ENCODE results near the gene IRGQ. TPM values are rescaled to one million over a fixed set of nuclear protein-coding genes. Genes with fewer than 3 reads are reported as not detected.
"Not testable (repeated sequence)": the region's sequence is repeated elsewhere in the genome, so short reads cannot be mapped to it uniquely, and the experiment has no call there.

The IRGQ gene
- total RNA-seq, 1 donor from 2014 or later: 19.6 TPM

GRCh38 chr19:43553656-43554055, 42.3 kb downstream of the IRGQ start:
- ATAC-seq (no peak), DNase-seq (no peak)
- intact Hi-C loops (cut with micrococcal nuclease): no loop called here

DNA sequence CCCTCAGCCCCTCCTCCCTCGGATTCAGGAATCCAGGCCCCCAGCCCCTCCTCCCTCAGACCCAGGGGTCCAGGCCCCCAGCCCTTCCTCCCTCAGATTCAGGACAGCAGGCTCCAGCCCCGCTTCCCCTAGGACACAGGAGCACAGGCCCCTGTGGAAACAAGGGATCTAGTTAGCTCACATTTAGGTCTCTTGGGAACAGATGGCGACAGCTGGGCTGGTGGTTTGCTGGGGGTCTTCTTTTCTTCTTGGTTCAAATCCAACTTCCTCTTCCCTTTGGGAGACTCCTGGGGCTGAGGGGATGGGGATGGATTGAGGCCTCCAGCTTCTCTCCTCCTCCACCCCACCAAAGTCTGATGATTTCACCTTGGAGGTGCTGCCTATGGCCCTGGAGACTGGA, 43.3 kb downstream of the IRGQ start:
- no peak for DNase-seq
- no peak for ATAC-seq
- intact Hi-C loops (cut with micrococcal nuclease): no loop called here

DNA sequence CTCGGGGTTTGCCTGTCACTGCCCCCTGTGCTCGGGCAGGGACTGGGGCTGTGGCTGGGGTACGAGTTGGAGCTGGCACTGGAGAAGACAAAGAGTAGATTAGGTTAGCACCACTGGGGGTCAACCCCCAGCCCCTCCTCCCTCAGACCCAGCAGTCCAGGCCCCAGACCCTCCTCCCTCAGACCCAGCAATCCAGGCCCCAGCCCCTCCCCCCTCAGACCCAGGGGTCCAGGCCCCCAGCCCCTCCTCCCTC, 43.8 kb downstream of the IRGQ start:
- ATAC-seq (no peak), DNase-seq (no peak)
- intact Hi-C loops (cut with micrococcal nuclease): no loop called here

DNA sequence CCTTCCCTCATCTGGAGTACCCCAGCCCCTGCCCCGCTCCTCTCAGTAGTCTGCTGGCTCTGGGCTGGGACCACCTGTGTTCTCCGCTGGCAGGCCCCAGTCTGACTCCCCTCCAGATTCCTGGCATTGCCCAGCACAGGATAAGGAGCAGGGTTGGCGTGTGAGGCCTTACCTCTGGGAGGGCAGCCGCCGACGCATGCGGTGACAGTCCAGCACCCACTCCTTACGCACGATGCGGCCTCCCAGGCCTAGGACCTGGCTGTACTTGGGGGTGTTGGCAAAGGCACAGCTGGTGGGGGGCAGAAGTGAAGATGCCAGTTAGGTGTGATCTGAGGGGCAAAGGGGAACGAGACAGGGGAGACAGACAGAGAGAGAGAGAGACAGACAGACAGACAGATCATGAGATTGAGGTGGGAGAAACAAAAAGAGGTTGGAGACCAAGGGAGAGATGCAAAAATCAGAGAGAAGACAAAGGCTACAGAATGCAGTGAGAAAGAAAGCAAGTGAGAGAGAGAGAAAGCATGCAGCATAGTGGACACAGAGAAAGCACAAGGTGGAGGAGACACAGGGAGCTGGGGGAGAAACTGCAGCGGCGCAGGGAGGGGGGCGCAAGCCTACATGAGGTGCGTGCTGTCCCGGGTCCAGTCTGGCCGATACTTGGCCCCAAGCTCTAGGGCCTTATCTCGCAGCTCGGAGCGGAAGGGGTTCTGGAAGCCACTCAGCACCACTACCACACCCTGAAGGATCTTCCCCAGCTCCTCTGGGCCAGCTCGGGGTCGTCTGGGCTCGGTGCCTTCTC, 44.3 kb downstream of the IRGQ start:
- DNase-seq: no peak

DNA sequence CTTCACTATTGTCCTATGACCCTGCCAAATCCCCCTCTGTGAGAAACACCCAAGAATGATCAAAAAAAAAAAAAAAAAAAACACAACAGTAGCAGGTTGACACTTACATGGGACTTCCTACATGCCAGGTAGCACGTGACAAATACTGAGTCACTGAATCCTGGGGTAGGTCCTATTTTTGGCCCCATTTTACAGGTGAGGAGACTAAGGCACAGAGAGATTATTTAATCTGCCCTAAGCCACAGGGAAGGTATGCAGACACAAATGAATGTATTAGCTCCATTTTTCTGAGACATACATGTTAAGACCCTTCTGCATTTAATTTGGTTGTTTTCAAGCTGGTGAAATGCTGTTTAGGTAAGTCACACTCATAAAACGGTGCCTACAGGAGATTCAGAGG, 47.2 kb downstream of the IRGQ start:
- intact Hi-C loops (cut with micrococcal nuclease): no loop called here

More for the DNA sequence above, 44.3 kb downstream of the IRGQ start:
- no peak for ATAC-seq
- intact Hi-C loops (cut with micrococcal nuclease): no loop called here

DNA sequence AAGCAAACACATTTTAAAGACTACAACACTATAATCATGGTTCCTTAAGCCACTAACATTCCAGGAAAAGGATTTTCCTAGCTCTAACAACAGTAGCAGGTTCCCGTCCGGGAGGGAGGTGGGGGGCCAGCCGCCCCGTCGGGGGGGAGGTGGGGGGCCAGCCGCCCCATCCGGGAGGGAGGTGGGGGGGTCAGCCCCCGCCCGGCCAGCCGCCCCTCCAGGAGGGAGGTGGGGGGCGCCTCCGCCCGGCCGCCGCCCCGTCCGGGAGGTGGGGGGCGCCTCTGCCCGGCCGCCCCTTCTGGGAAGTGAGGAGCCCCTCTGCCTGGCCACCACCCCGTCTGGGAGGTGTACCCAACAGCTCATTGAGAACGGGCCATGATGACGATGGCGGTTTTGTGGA, 48.0 kb downstream of the IRGQ start:
- intact Hi-C loops (cut with micrococcal nuclease); DNase-seq: not testable (repeated sequence)

More for the DNA sequence above, 47.2 kb downstream of the IRGQ start:
- ATAC-seq (no peak), DNase-seq (no peak)

DNA sequence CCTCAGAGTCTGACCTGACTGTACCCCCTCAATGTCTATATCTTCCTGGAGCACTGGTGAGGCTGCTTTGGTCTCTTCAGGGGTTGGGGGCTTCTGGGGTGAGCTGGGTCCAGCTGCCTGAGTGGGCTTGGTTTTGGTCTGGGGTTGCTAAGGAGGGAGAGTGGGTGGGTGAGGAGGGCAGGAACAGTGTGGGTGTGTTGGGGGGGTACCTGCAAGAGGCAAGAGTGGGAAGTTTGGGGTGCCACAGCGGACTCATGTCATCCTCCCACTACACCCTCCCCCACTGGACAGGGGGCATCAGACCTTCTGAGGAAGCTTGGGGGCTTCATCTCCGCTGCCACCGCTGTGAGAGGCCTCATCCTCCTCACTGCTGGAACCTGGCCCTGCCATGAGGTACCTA, 49.4 kb downstream of the IRGQ start:
- DNase-seq (no peak), ATAC-seq (no peak)
- intact Hi-C loops (cut with micrococcal nuclease): no loop called here

More for the DNA sequence above, 48.0 kb downstream of the IRGQ start:
- ATAC-seq: not testable (repeated sequence)

DNA sequence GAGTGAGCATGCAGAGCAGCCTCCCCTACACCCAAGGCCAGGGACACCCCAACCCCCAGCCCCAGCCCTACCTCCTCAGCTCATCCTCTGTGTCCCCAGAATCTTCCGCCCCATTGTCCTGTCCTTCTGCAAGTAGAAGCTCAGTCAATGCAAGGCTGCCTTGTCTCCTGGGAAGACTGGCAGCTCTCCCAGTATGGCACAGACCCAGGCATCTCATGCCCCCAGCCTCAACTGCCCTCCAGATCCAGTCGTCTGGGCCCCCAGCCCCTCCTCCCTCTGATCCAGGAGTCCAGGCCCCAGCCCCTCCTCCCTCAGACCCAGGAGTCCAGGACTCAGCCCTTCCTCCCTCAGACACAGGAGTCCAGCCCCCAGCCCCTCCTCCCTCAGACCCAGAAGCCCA, 50.0 kb downstream of the IRGQ start:
- ATAC-seq (no peak), DNase-seq (no peak)
- intact Hi-C loops (cut with micrococcal nuclease): no loop called here

- no peak for DNase-seq
- intact Hi-C loops (cut with micrococcal nuclease): no loop called here
- no peak for ATAC-seq
Measured at GRCh38 chr19:43545276-43545675, 50.7 kb downstream of the IRGQ start.

GRCh38 chr19:43544077-43544476, 51.9 kb downstream of the IRGQ start:
- DNase-seq (no peak), ATAC-seq (no peak)
- intact Hi-C loops (cut with micrococcal nuclease): no loop called here

DNA sequence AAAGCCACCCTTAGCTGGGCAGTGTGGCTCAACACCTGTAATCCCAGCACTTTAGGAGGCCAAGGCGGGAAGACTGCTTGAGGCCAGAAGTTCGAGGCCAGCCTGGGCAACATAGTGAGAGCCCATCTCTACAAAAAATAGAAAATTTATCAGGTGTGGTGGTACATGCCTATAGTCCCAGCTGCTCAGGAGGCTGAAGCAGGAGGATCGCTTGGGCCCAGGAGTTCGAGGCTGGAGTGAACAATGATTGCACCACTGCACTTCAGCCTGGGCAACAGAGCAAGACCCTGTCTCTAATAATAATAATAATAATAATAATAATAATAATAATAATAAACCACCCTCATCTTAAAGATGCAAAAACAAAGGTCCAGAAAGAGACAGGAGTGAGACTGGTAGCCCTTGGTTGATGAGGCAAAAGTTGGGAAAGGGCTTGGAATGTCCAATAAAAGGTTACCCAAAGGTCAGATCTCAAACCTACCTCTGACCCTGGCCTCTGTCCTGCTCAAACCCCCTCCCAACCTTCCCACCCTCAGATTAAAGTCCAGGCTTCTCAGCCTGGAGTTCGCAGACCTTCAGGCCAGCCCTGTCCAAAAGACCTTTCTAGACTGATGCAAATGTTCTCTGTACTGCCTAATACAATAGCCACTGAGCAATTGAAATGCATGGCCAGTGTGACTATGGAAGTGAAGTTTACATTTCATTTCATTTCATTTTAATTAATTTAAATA, 53.8 kb downstream of the IRGQ start:
- intact Hi-C loops (cut with micrococcal nuclease): no loop called here
- no peak for DNase-seq
- ATAC-seq: no peak

DNA sequence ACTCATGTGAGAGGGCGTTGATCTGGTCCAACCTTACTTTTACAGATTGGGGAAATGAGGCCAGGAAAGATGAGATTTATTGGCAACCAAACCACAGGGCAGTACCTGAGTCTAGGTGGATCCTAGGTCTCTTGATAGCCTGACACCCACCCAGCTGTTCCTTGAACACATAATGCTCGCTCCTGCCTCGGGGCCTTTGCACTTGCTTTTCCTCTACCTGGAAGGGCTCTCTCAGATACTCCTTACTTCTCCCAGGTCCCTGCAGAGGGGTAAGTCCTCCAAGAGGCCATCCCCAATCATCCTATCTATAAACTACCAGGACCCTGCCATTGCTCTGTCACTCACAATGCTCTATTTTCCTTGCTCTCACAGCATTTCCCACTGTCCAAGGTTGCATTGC, 55.6 kb downstream of the IRGQ start:
- intact Hi-C loops (cut with micrococcal nuclease): no loop called here
- ATAC-seq: no peak

GRCh38 chr19:43538922-43539321, 57.0 kb downstream of the IRGQ start:
- no peak for ATAC-seq
- intact Hi-C loops (cut with micrococcal nuclease): no loop called here
- DNase-seq: no peak

More for the DNA sequence above, 55.6 kb downstream of the IRGQ start:
- DNase-seq: no peak

DNA sequence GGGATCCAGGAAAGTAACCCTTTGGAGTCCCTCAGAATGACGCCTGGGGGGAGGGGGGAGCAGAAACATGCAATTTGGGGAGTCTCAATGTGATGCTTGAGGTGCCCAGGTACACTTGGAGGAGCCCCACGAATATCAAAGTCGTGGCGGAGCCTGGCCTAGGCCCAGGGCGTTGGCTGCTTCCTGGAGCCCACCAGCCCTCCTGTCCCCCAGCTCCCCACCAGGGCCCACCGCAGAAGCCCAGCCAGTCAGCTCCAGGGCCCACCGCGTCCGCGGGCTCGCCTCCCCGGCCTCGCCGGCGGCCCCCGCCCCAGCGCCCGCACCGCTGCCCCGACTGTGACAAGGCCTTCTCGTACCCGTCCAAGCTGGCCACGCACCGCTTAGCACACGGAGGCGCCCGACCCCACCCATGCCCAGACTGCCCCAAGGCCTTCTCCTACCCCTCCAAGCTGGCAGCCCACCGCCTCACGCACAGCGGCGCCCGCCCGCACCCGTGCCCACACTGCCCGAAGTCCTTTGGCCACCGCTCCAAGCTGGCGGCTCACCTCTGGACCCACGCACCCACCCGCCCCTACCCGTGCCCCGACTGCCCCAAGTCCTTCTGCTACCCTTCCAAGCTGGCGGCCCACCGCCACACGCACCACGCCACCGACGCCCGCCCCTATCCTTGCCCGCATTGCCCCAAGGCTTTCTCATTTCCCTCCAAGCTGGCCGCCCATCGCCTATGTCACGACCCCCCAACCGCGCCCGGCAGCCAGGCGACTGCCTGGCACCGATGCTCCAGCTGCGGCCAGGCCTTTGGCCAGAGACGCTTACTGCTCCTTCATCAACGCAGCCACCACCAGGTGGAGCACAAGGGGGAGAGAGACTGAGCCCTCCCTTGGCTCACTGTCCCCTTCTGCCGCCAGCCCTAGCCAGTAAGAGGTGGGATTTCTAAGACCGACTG, 60.8 kb downstream of the IRGQ start:
- intact Hi-C loops (cut with micrococcal nuclease): no loop called here
- peak; percentile 7 for ATAC-seq
- peak; percentile 83 for DNase-seq

Other genes with a start within 250 kb of the IRGQ start
- 0.22 TPM for gene CD177, start 242.4 kb downstream of the IRGQ start, total RNA-seq
- not detected for gene TEX101, start 181.2 kb downstream of the IRGQ start, total RNA-seq
- gene LYPD3, start 130.5 kb downstream of the IRGQ start, total RNA-seq: 0.15 TPM
- gene PHLDB3, start 91.4 kb downstream of the IRGQ start, total RNA-seq: 6.0 TPM
- 16.2 TPM for gene ETHE1, start 68.9 kb downstream of the IRGQ start, total RNA-seq
- 1.8 TPM for gene ZNF575, start 62.9 kb downstream of the IRGQ start, total RNA-seq
- gene XRCC1, start 20.6 kb downstream of the IRGQ start, total RNA-seq: 15.7 TPM
- 1.4 TPM for gene PINLYP, start 20.3 kb downstream of the IRGQ start, total RNA-seq
- gene ZNF576, start 461 bp upstream of the IRGQ start, total RNA-seq: 12.2 TPM
- 0.20 TPM for gene SRRM5, start 16.0 kb upstream of the IRGQ start, total RNA-seq
- gene ZNF428, start 23.5 kb upstream of the IRGQ start, total RNA-seq: 38.6 TPM
- gene CADM4, start 43.7 kb upstream of the IRGQ start, total RNA-seq: 10.5 TPM
- 5.1 TPM for gene PLAUR, start 74.0 kb upstream of the IRGQ start, total RNA-seq
- gene IRGC, start 119.9 kb upstream of the IRGQ start, total RNA-seq: not detected
- gene SMG9, start 158.8 kb upstream of the IRGQ start, total RNA-seq: 17.9 TPM
- gene KCNN4, start 184.8 kb upstream of the IRGQ start, total RNA-seq: 0.50 TPM
- gene LYPD5, start 206.3 kb upstream of the IRGQ start, total RNA-seq: 0.89 TPM
- 11.0 TPM for gene ZNF283, start 231.2 kb upstream of the IRGQ start, total RNA-seq

Measured in left ventricle myocardium superior (tissue), 1 donor.